HepG2 (cell line): ENCODE results near the gene DSG2. TPM values are rescaled to one million over a fixed set of nuclear protein-coding genes. Genes with fewer than 3 reads are reported as not detected.

Experiments used
- CHD2 ChIP-seq: IDR thresholded peaks from 2 replicates; pipeline ENCODE4 v1.6.1; 2011; ENCODE audit warnings: low read depth, low read length, improper control_type of control experiment
- FIP1L1 ChIP-seq: fragments of 200-400 bp; formaldehyde crosslinking; IDR thresholded peaks from 2 replicates; pipeline ENCODE4 v1.6.1; 2018; ENCODE audit warnings: low read depth, mild to moderate bottlenecking, low read length, moderate library complexity, borderline replicate concordance; ENCODE audit not compliant: insufficient read depth
- MED1 ChIP-seq: sonication (generic); formaldehyde crosslinking; IDR thresholded peaks from 2 replicates; pipeline ENCODE4 v1.4.0; 2020; ENCODE audit warnings: missing genetic modification reagents
- NR2F6 ChIP-seq, 2 experiments: IDR thresholded peaks; 2 replicates each; pipeline ENCODE4 v1.6.1; 2016; ENCODE audit warnings: antibody characterized with exemption in 1 of 2, mild to moderate bottlenecking in 1 of 2
- PAXIP1 ChIP-seq: sonication (generic); formaldehyde crosslinking; conservative IDR thresholded peaks from 2 replicates; pipeline ENCODE4 v1.4.0; 2020; ENCODE audit warnings: mild to moderate bottlenecking, missing genetic modification reagents, moderate library complexity
- PLSCR1 ChIP-seq: sonication (generic); formaldehyde crosslinking; IDR thresholded peaks from 2 replicates; pipeline ENCODE4 v1.5.0; 2020; ENCODE audit warnings: missing genetic modification reagents, mild to moderate bottlenecking, borderline replicate concordance
- PRMT3 ChIP-seq: sonication (generic); formaldehyde crosslinking; IDR thresholded peaks from 2 replicates; pipeline ENCODE4 v1.8.1; 2022; ENCODE audit warnings: low read depth, mild to moderate bottlenecking, moderate library complexity, missing genetic modification reagents, borderline replicate concordance
- RARG ChIP-seq: sonication (generic); formaldehyde crosslinking; IDR thresholded peaks from 2 replicates; pipeline ENCODE4 v1.4.0; 2020; ENCODE audit warnings: low read depth, mild to moderate bottlenecking, missing genetic modification reagents
- SOX6 ChIP-seq, 2 experiments: fragments of 450-650 bp in 1 of 2; sonication (generic) in 1 of 2; formaldehyde crosslinking in 1 of 2; IDR thresholded peaks; 2 replicates each; pipeline versions ENCODE4 v1.4.0 to v1.6.1; 2017 to 2020; ENCODE audit warnings: antibody characterized with exemption in 1 of 2, mild to moderate bottlenecking in 1 of 2, missing genetic modification reagents in 1 of 2
- ZBTB46 ChIP-seq: sonication (generic); formaldehyde crosslinking; IDR thresholded peaks from 2 replicates; pipeline ENCODE4 v1.4.0; 2020; ENCODE audit warnings: mild to moderate bottlenecking, missing genetic modification reagents, borderline replicate concordance
- ZNF235 ChIP-seq: sonication (generic); formaldehyde crosslinking; IDR thresholded peaks from 2 replicates; pipeline ENCODE4 v1.8.1; 2023; ENCODE audit warnings: mild to moderate bottlenecking, missing genetic modification reagents, borderline replicate concordance
- ZNF282 ChIP-seq: fragments of 450-650 bp; IDR thresholded peaks from 2 replicates; pipeline ENCODE4 v1.6.1; 2018; ENCODE audit not compliant: partially characterized antibody
- ZNF350 ChIP-seq: sonication (generic); formaldehyde crosslinking; IDR thresholded peaks from 2 replicates; pipeline ENCODE4 v1.4.0; 2020; ENCODE audit warnings: mild to moderate bottlenecking, low read depth, missing genetic modification reagents, borderline replicate concordance
- ZNF512B ChIP-seq: sonication (generic); formaldehyde crosslinking; IDR thresholded peaks from 2 replicates; pipeline ENCODE4 v1.5.1; 2020; ENCODE audit warnings: missing genetic modification reagents, mild to moderate bottlenecking, borderline replicate concordance
- ZNF577 ChIP-seq: sonication (generic); formaldehyde crosslinking; IDR thresholded peaks from 2 replicates; pipeline ENCODE4 v1.4.0; 2020; ENCODE audit warnings: mild to moderate bottlenecking, low read depth, missing genetic modification reagents, borderline replicate concordance
- ZNF878 ChIP-seq: sonication (generic); formaldehyde crosslinking; IDR thresholded peaks from 2 replicates; pipeline ENCODE4 v1.8.1; 2023; ENCODE audit warnings: mild to moderate bottlenecking, missing genetic modification reagents, moderate library complexity
- ZSCAN29 ChIP-seq: sonication (generic); formaldehyde crosslinking; conservative IDR thresholded peaks from 2 replicates; pipeline ENCODE4 v1.4.0; 2020; ENCODE audit warnings: mild to moderate bottlenecking, missing genetic modification reagents
- polyA plus RNA-seq, 8 experiments: library from polyadenylated mRNA; depleted of rRNA in 3 of 8; stranded (reverse) in 7 of 8; unstranded in 1 of 8; fragments of >200 nt; fragmentation: Illumina TruSeq in 4 of 8; extraction: Trizol in 4 of 8; gene quantifications; 2 replicates each; pipeline versions ENCODE4 v1.2.1 to v1.2.3, GENCODE V29; 2011 to 2016; ENCODE audit warnings: low read depth in 4 of 8, missing spikeins in 1 of 8, mixed read lengths in 1 of 8; ENCODE audit not compliant: insufficient read depth in 1 of 8
- total RNA-seq, 5 experiments: library from RNA; depleted of rRNA; stranded (reverse); fragments of >200 nt; fragmentation: Illumina TruSeq; extraction: Trizol; gene quantifications; 2 replicates each; pipeline ENCODE4 v1.2.3, GENCODE V29; 2016; ENCODE audit warnings: low read depth in 1 of 5

Gene DSG2
- total and polyA plus RNA-seq, 2 of the 13 experiments (the other 11 are each of a cell fraction or from before 2014, with no cell fraction given) = 23.3 to 66.7 TPM

GRCh38 chr18:31497836-31498573 lies at the start of gene DSG2 (continued):
- TF ChIP-seq ZNF235 (CRISPR knock-in tag) (no peak), PRMT3 (CRISPR knock-in tag) (no peak), ZBTB46 (CRISPR knock-in tag) (no peak), SOX6 (IDR thresholded peaks at IDR 0.05) (no peak), SOX6 (CRISPR knock-in tag; IDR thresholded peaks at IDR 0.05) (peak; percentile 66; the same call in 1 of the 2 replicates), FIP1L1 (no peak), ZNF512B (CRISPR knock-in tag) (no peak), ZNF577 (CRISPR knock-in tag) (no peak), CHD2 (no peak), PAXIP1 (CRISPR knock-in tag) (no peak), ZSCAN29 (CRISPR knock-in tag) (no peak), PLSCR1 (CRISPR knock-in tag) (no peak), RARG (CRISPR knock-in tag) (no peak), ZNF282 (no peak), NR2F6 (IDR thresholded peaks at IDR 0.05) (no peak), NR2F6 (CRISPR knock-in tag; IDR thresholded peaks at IDR 0.05) (no peak), ZNF350 (CRISPR knock-in tag) (no peak), ZNF878 (CRISPR knock-in tag) (no peak), MED1 (no peak; the same call in 1 of the 2 replicates)
